Spleen (tissue), 7 donors: ENCODE results near the gene DEPDC5.

Source experiments
- CTCF ChIP-seq, 11 experiments: fragments of 200-600 bp in 7 of 11; fragments of 450-650 bp in 4 of 11; sonication (generic) in 4 of 11; IDR thresholded peaks in 8 of 11; conservative IDR thresholded peaks in 3 of 11; 1 replicate in 7 of 11; 2 replicates in 4 of 11; pipeline versions ENCODE4 v1.4.0 to v1.8.0; 2016 to 2021; ENCODE audit warnings: antibody characterized with exemption in 11 of 11, inconsistent platforms in 4 of 11, mild to moderate bottlenecking in 1 of 11
- POLR2A ChIP-seq, 3 donors: fragments of 450-650 bp; IDR thresholded peaks; one replicate each; pipeline ENCODE4 v1.5.1; 2017; ENCODE audit warnings: antibody characterized with exemption in 3 of 3, mild to moderate bottlenecking in 1 of 3
- donor health status: DM: no; HTN: no; CAD: no; lungs with moderate emphysema.
- donor health status: DM: no; HTN: no; CAD: no.
- donor health status: DM: no; HTN: no; CAD: no.

- TF ChIP-seq CTCF (IDR thresholded peaks at IDR 0.05 in 8 of 11, conservative IDR thresholded peaks at IDR 0.05 in 3 of 11) = no peak
- no peak for TF ChIP-seq POLR2A (IDR thresholded peaks at IDR 0.05)
Observed at GRCh38 chr22:31719850-31720471, 33.9 kb upstream of the DEPDC5 start.
